ENCODE measurements around the gene GTPBP3. TPM values are rescaled to one million over a fixed set of nuclear protein-coding genes. Genes with fewer than 3 reads are reported as not detected.

Gene GTPBP3
- total RNA-seq, 2 donors from 2014 or later = 48.7 to 55.7 TPM

DNA sequence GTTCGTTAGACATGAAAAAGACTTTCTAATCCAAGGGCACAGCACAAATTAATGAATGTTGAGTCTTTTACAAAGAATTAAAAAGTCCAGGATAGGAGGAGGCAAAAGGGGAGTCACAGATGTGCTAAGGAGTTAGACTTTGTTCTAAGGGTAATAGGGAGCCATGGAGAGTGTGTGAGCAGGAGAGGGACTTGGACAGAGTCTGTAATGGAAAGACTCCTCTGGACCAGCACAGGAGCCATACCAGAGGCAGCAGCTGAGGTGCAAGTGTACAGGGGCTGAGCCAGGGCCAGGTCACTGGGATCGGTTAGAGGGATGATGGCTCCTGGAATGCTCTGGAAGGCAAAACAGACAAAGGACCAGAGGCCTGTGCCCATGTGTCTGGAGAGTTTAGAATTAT lies 10.5 kb downstream of the GTPBP3 start:
- Histone ChIP-seq H3K9ac (ENCODE audit: extremely low read depth, low read length, poor library complexity, severe bottlenecking) (no peak overlapping the region), H3K4me3 (ENCODE audit: low read length) (no peak overlapping the region), H3K4me1 (ENCODE audit: control insufficient read depth, insufficient read depth, low read length) (no peaks in the 10 kb centered on the region), H3K36me3 (ENCODE audit: control insufficient read depth, insufficient read depth, low read length) (no peaks in the 10 kb centered on the region), H3K9me3 (ENCODE audit: control insufficient read depth, low read length) (no peaks in the 10 kb centered on the region), H3K27ac (ENCODE audit: low read depth, low read length) (no peak overlapping the region), H3K27me3 (ENCODE audit: control insufficient read depth, insufficient read depth, low read length, poor library complexity, severe bottlenecking) (no peaks in the 10 kb centered on the region)
- H3K9me3 Mint-ChIP-seq = no peaks in the 10 kb centered on the region
- 82 to 92% methylated on average over 2 of the region's 2 CpGs for WGBS, 2 experiments (ENCODE audit: insufficient coverage in 1 of 2, insufficient read length in 1 of 2)
- H3K27me3 Mint-ChIP-seq (ENCODE audit: insufficient read depth) = no peaks in the 10 kb centered on the region
- TF ChIP-seq, protein P1, sequence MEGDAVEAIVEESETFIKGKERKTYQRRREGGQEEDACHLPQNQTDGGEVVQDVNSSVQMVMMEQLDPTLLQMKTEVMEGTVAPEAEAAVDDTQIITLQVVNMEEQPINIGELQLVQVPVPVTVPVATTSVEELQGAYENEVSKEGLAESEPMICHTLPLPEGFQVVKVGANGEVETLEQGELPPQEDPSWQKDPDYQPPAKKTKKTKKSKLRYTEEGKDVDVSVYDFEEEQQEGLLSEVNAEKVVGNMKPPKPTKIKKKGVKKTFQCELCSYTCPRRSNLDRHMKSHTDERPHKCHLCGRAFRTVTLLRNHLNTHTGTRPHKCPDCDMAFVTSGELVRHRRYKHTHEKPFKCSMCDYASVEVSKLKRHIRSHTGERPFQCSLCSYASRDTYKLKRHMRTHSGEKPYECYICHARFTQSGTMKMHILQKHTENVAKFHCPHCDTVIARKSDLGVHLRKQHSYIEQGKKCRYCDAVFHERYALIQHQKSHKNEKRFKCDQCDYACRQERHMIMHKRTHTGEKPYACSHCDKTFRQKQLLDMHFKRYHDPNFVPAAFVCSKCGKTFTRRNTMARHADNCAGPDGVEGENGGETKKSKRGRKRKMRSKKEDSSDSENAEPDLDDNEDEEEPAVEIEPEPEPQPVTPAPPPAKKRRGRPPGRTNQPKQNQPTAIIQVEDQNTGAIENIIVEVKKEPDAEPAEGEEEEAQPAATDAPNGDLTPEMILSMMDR (conservative IDR thresholded peaks at IDR 0.05) = no peak
- H3K4me1 Mint-ChIP-seq = peaks cover 3% of the 10 kb centered on the region
- H3K4me3 Mint-ChIP-seq = no peak overlapping the region
- DNase-seq = no peak
- H3K36me3 Mint-ChIP-seq (ENCODE audit: low read depth) = no peaks in the 10 kb centered on the region
- no peak overlapping the region for H3K27ac Mint-ChIP-seq

DNA sequence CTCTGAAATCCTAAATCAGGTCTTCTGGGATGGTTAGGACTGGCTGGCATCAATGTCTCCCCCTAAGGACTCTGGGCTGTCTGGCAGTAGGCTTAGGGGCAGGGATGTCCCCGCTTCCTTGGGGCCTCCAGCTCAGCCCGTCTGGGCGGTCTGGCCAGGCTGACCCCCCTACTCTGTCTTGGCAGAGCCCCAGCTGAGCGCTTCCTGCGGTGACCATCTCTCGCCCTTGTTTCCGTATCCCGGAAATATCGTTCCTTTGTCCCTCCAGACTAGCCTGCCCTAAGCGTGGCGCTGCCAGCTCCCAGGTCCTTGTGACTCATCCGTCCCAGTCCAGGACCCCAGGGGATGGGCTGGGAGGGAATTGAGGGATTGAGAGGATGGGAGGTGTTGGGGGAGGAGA lies 11.3 kb downstream of the GTPBP3 start:
- no peak overlapping the region for H3K4me3 ChIP-seq (ENCODE audit: low read length)

DNA sequence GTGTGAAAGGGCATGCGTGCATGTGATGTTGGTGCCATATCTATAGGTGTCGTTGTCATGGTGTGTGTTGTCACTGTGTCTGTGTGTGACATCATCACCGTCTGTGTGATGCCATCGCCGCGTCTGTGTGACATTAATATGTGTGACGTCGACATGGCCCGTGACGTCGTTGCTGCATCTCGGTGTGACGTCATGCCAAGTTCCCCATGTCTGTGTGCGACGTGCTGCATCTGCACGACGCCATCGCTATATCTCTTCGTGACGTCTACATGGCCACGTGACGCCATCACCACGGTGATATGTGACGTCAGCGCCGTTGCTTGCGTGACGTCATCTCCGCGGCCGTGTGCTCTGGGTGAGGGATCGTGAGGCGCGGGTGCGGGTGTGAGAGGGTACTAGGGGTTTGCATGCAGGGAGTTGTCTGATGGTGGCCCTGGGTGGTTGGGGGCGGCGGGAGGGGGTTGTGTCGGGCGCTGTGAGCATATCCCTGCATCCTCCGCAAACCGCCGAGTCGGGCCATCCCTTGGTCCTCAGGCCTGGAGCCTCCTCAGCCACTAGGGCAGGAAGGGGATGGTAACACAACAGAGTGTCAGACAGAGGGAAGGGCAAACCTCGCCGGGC lies 14.6 kb downstream of the GTPBP3 start:
- Mint-ChIP-seq H3K4me3 (no peak overlapping the region), H3K36me3 (ENCODE audit: low read depth) (no peaks in the 10 kb centered on the region), H3K27me3 (ENCODE audit: insufficient read depth) (no peaks in the 10 kb centered on the region), H3K4me1 (peaks cover 3% of the 10 kb centered on the region), H3K9me3 (no peaks in the 10 kb centered on the region), H3K27ac (no peak overlapping the region)
- 95 to 97% methylated on average over 34 to 45 of the region's 45 CpGs for WGBS, 2 experiments (ENCODE audit: insufficient coverage in 1 of 2, insufficient read length in 1 of 2)
- Histone ChIP-seq H3K9me3 (ENCODE audit: control insufficient read depth, low read length) (no peaks in the 10 kb centered on the region), H3K9ac (ENCODE audit: extremely low read depth, low read length, poor library complexity, severe bottlenecking) (no peak overlapping the region), H3K4me1 (ENCODE audit: control insufficient read depth, insufficient read depth, low read length) (no peaks in the 10 kb centered on the region), H3K27ac (ENCODE audit: low read depth, low read length) (no peak overlapping the region), H3K36me3 (ENCODE audit: control insufficient read depth, insufficient read depth, low read length) (no peaks in the 10 kb centered on the region), H3K27me3 (ENCODE audit: control insufficient read depth, insufficient read depth, low read length, poor library complexity, severe bottlenecking) (no peaks in the 10 kb centered on the region), H3K4me3 (ENCODE audit: low read length) (no peak overlapping the region)
- DNase-seq = no peak
- TF ChIP-seq, protein P1 (conservative IDR thresholded peaks at IDR 0.05) = no peak

More for the DNA sequence above, 11.3 kb downstream of the GTPBP3 start:
- Histone ChIP-seq H3K9me3 (ENCODE audit: control insufficient read depth, low read length) (no peaks in the 10 kb centered on the region), H3K9ac (ENCODE audit: extremely low read depth, low read length, poor library complexity, severe bottlenecking) (no peak overlapping the region), H3K27ac (ENCODE audit: low read depth, low read length) (no peak overlapping the region), H3K36me3 (ENCODE audit: control insufficient read depth, insufficient read depth, low read length) (no peaks in the 10 kb centered on the region), H3K27me3 (ENCODE audit: control insufficient read depth, insufficient read depth, low read length, poor library complexity, severe bottlenecking) (no peaks in the 10 kb centered on the region), H3K4me1 (ENCODE audit: control insufficient read depth, insufficient read depth, low read length) (no peaks in the 10 kb centered on the region)
- DNase-seq = peak; percentile 91
- peaks cover 3% of the 10 kb centered on the region for H3K4me1 Mint-ChIP-seq
- no peaks in the 10 kb centered on the region for H3K27me3 Mint-ChIP-seq (ENCODE audit: insufficient read depth)
- H3K36me3 Mint-ChIP-seq (ENCODE audit: low read depth) = no peaks in the 10 kb centered on the region
- H3K27ac Mint-ChIP-seq = no peak overlapping the region
- TF ChIP-seq, protein P1 (conservative IDR thresholded peaks at IDR 0.05) = no peak
- H3K4me3 Mint-ChIP-seq = no peak overlapping the region
- no peaks in the 10 kb centered on the region for H3K9me3 Mint-ChIP-seq
- 25 to 30% methylated on average over 5 to 12 of the region's 12 CpGs for WGBS, 2 experiments (ENCODE audit: insufficient coverage in 1 of 2, insufficient read length in 1 of 2)

All from endodermal cell (in vitro differentiated cells).